HG03135 (cell line): ENCODE results near the gene POC1B.
"Not testable (repeated sequence)": the region's sequence is repeated elsewhere in the genome, so short reads cannot be mapped to it uniquely, and the experiment has no call there.

Experiments
- ATAC-seq: cut with Tn5 transposase; IDR thresholded peaks from one replicate; pipeline ENCODE4 v1.9.1; 2021; ENCODE audit warnings: mild to moderate bottlenecking, moderate library complexity; ENCODE audit not compliant: unreplicated experiment

Gene POC1B

DNA sequence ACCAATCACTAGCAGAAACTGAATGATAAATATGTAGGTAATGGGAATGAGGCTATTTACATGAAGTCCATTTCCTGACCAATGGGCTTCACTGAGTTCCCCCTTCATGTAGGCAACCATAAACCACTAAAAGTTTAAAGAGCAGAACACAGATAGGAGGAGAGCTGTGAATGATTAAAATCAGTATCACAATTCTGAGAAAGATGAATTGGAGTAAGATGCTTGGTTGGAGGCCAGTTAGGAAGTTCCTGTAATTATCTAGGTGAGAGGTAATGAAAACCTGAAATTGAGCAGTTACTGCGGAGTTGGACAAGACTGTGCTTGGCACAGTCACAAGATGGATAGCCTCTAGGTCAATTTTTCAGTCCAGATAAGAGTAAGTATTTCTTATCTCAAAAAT, 57.8 kb downstream of the POC1B start:
- ATAC-seq = no peak

DNA sequence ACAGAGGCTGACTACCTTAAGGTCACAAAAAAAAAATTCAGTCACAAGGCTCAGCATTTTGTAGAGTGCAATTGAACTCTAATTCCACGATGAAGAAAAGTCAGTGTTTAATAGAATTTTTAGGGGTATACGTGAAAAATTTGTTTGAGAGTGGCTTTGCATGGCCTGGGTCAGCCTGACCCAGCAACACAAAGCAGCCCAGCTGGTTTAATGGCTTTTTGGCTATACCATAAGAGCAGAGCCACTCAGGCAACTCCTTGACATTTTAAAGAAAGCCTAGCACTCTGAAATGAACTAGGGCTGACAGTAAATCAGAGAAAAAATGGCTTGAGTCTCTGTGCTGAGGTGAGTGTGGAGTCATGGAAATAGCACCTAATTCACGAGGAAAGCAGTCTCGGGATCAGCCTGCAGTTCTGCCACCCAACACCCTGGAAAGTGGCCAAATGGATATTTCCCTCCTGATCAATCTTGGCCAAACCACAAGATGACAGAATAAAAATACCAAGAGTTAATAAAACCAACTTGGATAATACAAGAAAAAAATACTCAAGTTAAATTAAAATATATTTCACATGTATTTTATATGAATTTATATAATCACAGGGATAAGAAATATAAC, 60.8 kb downstream of the POC1B start:
- ATAC-seq = no peak

DNA sequence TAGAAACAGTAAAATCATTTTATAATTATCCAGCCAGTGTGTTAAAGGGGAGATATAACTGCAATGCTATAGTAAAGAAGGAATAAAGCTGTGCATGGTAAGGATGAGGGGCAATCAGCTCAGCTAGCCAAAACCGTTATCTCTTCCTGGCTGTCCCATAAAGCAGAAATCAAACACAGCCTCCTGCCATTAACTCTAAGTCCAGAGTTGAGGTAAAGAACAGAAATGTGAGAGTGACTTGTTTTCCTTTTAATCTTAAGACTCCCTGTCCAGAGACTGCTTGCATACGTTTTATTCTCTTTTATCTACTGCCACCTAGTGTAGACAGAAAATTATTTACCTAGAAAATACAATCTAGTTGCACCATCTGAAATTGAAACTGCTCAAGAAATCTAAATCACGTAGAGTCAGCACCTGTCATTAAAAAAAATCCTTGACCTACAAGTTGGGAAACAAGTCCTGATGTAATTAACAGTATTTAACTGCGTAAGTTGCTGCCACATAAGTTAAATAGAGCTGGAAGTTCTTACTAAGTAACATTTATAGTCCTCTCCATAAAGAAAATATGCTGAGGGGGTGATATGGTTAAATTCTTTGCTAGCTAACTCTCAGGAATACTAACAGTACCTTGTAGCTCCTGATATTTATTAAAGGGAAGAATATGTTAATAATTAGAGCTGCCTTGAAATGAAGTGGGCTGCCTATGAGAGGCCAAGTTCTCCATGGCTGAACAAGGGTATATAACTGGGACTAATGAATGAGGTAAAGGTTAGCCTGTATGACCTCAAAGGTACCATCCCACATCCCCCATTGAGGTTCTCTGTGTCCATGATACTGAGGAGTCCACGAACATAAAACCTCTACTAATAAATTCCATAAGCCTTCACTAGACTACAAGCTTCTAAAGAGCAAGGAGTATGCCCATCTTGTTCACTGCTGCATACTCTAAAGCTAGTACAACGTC, 63.9 kb downstream of the POC1B start:
- peak; percentile 95 for ATAC-seq

DNA sequence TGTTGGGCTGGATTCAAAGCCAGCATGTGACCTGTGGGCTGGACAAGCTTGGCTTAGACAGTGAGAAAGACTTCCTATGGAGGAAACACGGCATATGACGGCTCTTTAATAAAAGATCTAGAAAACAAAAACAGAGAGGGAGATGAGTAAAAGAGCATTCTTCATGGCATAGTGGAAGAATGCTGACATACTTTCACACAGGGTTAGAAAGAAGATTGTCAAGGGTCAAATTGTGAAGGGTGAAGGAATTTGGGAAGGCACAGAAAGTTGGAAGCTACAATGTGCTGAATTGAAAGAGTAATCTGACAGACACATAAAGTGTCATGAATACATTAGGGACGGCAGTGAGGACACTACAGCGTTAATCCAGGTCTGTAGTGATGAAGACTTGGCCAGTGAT, 64.7 kb downstream of the POC1B start:
- ATAC-seq = no peak

DNA sequence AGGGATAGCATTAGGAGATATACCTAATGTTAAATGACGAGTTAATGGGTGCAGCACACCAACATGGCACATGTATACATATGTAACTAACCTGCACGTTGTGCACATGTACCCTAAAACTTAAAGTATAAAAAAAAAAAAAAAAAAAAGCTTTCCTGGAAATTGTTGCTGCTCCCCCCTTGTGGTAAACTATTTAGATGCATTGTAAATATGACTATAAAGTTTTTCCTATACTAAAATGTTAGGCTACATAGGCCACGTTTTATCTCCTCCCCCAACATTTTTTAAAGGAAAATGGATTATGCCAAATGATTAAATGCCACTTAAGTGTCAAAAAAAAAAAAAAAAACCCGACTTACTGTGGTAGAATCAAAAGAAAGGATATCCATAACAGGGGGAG, 66.6 kb downstream of the POC1B start:
- ATAC-seq = not testable (repeated sequence)

DNA sequence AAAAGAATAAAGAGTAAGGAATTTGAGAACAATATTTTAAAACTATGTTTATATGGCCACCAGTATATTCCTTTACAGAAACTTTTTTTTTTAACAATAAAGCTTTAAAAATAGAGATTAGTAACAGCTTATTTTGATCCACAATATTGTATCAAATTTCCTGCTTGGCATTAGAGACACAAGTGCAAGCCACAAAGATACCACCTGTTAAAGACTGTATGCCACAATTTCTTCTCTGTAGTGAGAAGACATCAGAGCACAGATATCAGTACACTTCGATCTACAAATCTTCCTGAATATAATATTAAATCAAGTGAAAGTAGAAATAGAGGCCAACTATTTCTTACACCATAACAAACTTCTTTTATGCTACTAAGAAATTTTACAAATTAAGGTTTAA, 69.3 kb downstream of the POC1B start:
- no peak for ATAC-seq

DNA sequence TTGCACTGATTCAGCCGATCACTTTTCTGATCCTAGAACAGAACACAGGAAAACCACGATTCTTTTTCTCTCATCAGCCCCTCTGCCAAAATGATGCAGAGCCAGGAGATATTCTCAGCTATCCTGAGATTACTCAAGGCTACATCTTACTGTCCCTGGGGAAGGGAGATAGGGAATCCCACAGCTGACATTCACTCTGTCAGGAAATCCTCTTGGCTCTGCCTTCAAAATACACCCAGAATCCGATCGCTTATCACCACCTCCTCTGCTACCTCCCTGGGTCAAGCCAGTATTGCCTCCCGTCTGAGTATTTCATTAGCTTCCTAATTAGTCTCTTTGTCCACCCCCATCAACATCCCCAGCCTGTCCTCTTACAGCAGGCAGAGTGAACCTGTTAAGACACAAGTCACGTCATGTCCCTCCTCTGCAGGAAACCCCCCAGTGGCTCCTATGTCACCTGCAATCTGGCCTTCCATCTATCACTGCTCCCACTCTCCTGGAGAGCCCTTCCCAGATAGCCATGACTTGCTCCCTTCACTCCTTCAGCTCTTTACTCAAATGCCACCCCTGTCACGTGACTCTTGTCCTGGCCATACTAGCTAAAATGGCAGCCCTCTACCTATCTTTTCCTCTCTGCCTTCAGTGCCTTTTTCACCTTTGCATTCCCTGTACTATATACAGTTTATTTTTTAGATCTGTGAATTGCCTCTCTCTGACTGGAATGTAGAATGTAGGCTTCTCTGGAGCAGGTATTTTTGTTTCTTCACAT, 71.6 kb downstream of the POC1B start:
- no peak for ATAC-seq

DNA sequence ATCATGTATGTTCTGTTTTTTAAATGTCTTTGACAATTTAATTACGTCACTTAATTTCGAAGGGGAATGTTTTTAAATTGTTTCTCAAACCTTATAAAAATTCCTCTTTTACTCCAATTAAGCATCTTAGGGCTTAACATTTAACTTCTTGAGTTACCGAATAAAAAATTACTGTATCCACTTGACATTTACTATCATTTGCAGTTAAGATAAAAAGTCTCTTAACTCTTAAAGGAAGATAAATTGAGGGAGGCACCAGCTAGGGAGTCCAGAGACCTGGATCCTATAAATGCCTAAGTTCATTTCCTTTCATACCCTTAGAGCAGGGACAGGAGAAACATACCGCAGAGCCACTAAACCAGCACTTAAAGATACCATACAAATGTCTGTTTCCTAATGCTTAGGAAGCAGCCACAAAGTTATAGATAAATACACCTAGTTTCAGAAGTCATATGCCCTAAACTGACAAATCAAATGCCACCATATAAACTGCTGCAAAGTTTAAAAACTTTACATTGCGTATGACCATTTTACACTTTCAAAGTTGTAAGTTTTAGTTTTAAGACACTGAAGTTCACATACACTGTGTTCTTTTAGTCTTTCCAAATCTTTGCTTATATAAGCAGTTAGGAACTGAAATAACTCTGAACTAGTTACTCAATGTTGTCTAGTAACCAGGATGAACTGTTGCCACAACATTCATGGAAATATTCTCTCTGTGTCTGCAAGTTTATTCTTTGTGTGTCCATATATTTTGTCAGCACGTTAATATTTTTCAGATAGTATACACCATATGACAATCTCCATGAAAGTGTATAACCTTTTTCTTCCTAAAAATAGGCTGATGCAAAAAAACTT, 72.5 kb downstream of the POC1B start:
- ATAC-seq = no peak

DNA sequence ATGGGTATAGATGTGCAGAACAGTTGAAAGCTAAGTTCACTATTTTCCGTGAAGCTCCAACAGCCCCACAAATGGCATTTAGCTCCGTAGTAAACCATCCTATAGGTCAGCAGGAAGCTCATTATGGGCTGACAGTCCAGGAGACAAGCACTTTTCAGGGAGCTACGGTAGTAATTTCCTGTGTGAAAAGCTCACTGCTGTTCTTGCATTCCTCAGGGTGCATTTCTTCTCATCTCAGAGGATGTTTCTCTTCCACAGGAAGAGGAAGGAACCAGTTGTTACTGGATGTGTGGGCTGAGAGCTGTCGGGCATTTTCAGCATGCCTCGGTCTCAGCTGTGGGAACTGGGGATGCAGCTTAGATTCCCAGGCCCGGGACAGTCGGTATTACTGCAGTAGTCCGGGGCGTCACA, 74.0 kb downstream of the POC1B start:
- no peak for ATAC-seq

DNA sequence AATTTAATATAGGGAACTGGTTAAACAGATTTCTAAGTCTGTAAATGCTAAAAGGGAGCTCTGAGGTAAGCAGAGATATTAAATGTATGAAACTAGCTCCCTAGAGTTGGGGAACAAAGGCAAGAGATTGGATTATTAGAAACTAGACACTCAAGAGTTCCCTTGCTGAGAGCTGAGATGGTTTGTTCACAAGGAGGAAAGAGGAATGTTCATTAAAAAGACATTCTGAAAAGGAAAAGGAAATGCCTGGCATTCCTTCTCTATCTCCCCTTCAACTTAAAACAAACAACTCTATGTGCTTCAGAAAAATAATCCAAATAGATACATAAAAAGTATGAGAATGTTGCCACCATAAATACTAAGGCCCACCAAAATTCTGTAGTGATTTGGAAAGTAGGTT, 74.9 kb downstream of the POC1B start:
- no peak for ATAC-seq

DNA sequence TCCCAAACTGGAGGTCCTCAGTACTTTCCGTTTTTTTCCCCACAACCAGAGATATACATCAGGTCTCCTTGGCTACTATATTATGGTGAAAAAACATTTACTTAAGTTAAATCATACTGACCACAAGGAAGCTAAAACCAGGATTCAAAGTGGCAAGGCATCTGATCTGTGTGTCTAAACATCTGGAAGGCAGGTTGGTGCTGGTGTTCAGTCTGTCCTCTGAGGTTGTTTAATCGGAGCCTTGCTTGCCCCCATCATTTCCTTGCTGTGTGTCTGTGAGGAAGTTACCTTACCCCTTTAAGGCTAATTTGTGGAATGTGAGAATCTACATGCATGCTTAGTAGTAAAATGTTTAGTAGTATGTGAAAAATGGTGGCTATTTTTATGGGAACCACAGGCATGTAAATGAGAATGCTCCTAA, 76.9 kb downstream of the POC1B start:
- ATAC-seq = no peak

DNA sequence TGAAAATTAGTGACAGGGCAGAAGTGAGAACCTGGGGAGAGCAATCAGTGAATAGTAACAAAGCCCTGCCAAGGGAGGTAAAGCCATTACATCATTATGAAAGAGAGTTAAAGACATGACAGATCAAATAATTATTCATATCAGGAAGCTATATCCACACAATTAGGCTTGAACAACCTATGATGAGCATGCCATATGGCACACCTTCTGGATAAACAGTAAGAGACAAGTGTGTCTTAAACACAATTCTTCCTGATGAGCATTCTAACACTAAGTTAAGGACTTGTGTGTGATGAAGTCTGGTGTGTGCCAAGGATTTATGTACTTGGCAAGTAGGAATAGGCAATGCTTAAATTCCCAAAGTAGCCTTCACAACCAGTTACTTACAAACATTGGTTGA, 77.3 kb downstream of the POC1B start:
- no peak for ATAC-seq

DNA sequence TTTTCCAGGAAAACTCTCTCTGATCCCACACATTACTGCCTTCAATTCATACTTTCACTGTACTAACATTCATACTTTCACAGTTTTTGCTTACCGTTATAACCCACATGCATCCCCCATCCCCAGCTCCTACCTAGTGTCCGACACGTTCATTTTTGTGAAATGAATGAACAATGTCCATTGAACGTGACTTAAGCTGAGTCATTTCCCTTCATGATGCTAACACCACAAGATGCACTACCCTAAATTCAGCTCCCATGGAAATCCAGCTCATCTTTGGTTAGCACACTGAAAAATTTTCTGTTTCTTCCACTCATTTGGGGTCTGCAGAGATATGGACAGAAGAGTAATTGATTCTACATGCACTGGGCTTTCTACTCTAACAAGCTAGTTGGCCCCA, 85.9 kb downstream of the POC1B start:
- ATAC-seq = no peak

DNA sequence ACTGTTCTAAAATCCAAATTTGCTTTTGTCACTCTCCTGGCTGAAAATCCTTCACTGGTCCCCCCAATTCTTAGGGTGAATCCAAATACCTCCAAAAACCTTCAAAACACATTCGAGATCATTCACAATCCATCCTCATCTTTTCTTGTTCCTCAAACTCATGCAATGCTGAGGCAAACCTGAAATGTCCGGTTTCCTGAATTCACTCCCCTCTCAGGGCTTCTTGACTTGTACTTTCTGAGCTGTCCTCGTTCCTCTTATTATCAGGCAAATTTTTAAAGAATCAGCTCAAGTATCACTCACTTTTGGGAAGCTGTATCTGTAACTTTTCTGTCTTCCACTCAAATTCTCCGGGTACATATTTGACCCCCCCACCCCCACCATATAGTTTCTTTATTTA, 88.6 kb downstream of the POC1B start:
- no peak for ATAC-seq

DNA sequence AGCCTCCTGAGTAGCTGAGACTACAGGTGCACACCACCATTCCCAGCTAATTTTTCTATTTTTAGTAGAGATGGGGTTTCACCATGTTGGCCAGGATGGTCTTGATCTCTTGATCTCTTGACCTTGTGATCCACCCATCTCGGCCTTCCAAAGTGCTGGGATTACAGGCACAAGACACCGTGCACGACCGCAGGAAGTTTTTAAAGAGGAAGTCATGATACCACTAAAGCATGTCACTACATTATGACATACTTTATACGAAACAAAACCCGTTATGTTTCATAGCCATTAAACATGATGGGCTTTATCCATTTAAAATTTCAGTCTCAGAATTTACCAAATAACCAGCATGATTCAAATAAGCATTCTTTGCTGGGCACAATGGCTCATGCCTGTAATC, 89.8 kb downstream of the POC1B start:
- no peak for ATAC-seq

DNA sequence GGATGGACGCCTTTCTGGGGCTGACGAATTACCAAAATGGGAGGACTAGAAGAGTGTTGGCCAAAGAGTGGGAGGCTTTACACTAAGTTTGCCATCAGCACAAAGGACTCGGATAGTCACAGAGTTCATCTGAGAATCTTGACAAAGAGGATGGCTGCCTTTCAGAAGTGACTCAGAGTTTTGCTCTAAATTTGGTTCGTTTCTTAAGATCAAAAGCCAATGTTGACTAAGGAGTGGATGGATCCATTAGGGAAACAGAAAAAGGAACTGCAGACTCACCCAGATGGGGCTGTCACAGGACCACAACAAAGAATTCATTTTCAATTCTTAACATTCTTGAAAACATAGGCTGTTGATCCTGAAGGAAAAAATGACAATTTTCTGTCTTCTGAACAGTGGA, 92.2 kb downstream of the POC1B start:
- ATAC-seq = no peak

DNA sequence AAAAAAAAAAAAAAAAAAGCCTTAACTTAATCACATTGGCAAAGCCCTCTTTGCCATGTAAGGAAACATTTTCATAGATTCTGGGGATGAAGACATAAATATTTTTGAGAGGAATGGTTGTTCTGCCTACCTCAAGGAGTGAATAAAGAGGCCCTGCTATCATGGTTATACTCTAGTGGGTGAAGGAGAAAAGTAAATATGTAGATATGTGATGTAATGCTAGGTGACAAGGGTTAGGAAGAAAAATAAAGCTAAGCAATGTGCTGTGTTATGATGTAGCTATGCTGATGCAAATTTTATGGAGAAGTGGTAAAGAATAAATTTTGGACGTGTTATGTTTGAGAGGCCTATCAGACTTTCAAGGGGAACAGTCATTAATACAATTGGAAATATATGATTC, 93.5 kb downstream of the POC1B start:
- no peak for ATAC-seq

DNA sequence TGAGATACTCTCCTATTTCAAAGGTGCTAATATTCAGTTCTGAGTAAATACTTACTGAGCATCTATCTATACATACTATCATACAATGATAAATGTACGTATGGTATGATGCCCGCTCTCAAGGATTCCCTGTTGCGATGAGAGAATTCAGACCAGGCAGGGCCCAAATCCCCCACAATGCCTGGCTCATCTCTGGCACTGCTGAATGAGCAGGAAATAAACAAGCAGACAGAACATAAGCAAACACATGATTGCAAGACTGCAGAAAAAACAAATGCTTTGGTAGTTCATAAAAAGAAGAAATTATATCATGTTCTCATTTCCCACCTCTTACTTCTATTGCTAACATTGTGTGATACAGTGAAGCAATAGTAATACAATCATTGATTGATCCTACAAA, 96.3 kb downstream of the POC1B start:
- no peak for ATAC-seq

DNA sequence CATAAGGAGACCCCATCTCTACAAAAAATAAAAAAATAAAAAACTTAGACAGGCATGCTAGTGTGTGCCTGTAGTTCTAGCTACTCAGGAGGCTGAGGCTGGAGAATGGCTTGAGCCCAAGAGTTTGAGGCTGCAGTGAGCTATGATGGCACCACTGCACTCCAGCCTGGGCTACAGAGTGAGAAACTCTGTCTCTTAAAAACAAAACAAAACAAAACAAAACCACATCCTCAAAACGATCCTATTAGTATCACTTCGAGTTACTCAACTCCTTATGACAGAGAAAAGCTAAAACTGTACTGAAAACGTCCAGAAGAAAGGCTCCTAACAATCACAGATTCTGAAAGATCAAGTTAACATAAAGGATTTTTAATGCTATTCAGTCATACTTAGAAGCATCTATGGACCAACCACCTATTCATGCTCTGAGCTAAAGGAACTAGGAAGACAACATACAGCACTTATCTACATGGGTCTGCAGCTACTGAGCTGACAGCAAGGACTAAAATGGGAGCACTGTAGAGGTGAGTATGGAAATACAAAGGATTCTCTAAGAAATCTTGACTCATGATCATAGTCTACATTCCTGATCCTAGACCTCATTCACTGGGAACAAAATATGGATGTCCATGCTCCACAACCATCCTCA, 98.2 kb downstream of the POC1B start:
- peak; percentile 97 for ATAC-seq

DNA sequence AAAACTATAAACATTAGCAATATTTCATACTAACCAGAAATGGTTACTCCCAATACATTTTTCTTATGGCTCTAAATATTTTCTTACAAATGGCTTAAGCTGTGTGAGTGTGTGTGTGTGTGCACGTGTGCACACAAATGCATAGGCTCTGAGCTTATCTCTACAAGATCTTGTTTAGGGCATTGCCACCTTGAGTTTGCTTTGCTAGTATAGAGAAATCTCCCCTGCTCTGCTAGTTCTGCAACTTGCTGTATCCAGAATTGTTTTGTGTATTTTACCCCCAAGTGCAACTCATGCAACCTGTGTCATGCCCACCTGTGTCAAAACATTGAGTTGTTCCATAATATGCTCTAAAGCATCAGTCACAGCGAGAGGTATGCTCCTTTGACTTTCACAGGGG, 101.0 kb downstream of the POC1B start:
- no peak for ATAC-seq
